ENCODE measurements around the gene VSX1.

Gene VSX1

GRCh38 chr20:25089096-25089495 is 7.2 kb upstream of the VSX1 start:
- H3K4me3 ChIP-seq (ENCODE audit: low read depth, low read length) = no peak overlapping the region
- DNase-seq (ENCODE audit: low read depth) = no peak

GRCh38 chr20:25088267-25088666 is 6.3 kb upstream of the VSX1 start:
- DNase-seq (ENCODE audit: low read depth) = no peak
- no peak overlapping the region for H3K4me3 ChIP-seq (ENCODE audit: low read depth, low read length)

GRCh38 chr20:25087186-25087929 is 5.4 kb upstream of the VSX1 start:
- no peak overlapping the region for H3K4me3 ChIP-seq (ENCODE audit: low read depth, low read length)
- no peak for DNase-seq (ENCODE audit: low read depth)

- no peak overlapping the region for H3K4me3 ChIP-seq (ENCODE audit: low read depth, low read length)
- no peak for DNase-seq (ENCODE audit: low read depth)
Measured at GRCh38 chr20:25085756-25086495, 4.0 kb upstream of the VSX1 start.

- DNase-seq (ENCODE audit: low read depth) = no peak
- no peak overlapping the region for H3K4me3 ChIP-seq (ENCODE audit: low read depth, low read length)
Measured at GRCh38 chr20:25084626-25085187, 2.8 kb upstream of the VSX1 start.

- no peak overlapping the region for H3K4me3 ChIP-seq (ENCODE audit: low read depth, low read length)
Measured at GRCh38 chr20:25083773-25084625, 2.1 kb upstream of the VSX1 start.

GRCh38 chr20:25083141-25083772 is 1.3 kb upstream of the VSX1 start:
- no peak for DNase-seq (ENCODE audit: low read depth)
- H3K4me3 ChIP-seq (ENCODE audit: low read depth, low read length) = no peak overlapping the region

More at GRCh38 chr20:25083773-25084625, 2.1 kb upstream of the VSX1 start:
- no peak for DNase-seq (ENCODE audit: low read depth)

GRCh38 chr20:25082498-25082873 is 545 bp upstream of the VSX1 start:
- no peak overlapping the region for H3K4me3 ChIP-seq (ENCODE audit: low read depth, low read length)
- no peak for DNase-seq (ENCODE audit: low read depth)

- DNase-seq (ENCODE audit: low read depth) = no peak
- no peak overlapping the region for H3K4me3 ChIP-seq (ENCODE audit: low read depth, low read length)
Measured at GRCh38 chr20:25081065-25081729, 744 bp downstream of the VSX1 start.

GRCh38 chr20:25079171-25079570 is 2.8 kb downstream of the VSX1 start:
- no peak overlapping the region for H3K4me3 ChIP-seq (ENCODE audit: low read depth, low read length)
- DNase-seq (ENCODE audit: low read depth) = no peak

- no peak for DNase-seq (ENCODE audit: low read depth)
- H3K4me3 ChIP-seq (ENCODE audit: low read depth, low read length) = no peak overlapping the region
Measured at GRCh38 chr20:25078662-25079061, 3.3 kb downstream of the VSX1 start.

- DNase-seq (ENCODE audit: low read depth) = no peak
- H3K4me3 ChIP-seq (ENCODE audit: low read depth, low read length) = peak overlapping the region; percentile 27
Measured at GRCh38 chr20:25077610-25078169, 4.3 kb downstream of the VSX1 start.

- DNase-seq (ENCODE audit: low read depth) = no peak
- H3K4me3 ChIP-seq (ENCODE audit: low read depth, low read length) = peak overlapping the region; percentile 27
Measured at GRCh38 chr20:25076731-25077609, 5.0 kb downstream of the VSX1 start.

- DNase-seq (ENCODE audit: low read depth) = no peak
- no peak overlapping the region for H3K4me3 ChIP-seq (ENCODE audit: low read depth, low read length)
Measured at GRCh38 chr20:25076201-25076600, 5.7 kb downstream of the VSX1 start.

GRCh38 chr20:25073544-25073943 is 8.4 kb downstream of the VSX1 start:
- no peak overlapping the region for H3K4me3 ChIP-seq (ENCODE audit: low read depth, low read length)
- DNase-seq (ENCODE audit: low read depth) = no peak

- DNase-seq (ENCODE audit: low read depth) = no peak
- H3K4me3 ChIP-seq (ENCODE audit: low read depth, low read length) = no peak overlapping the region
Measured at GRCh38 chr20:25072226-25072811, 9.6 kb downstream of the VSX1 start.

- DNase-seq (ENCODE audit: low read depth) = no peak
- H3K4me3 ChIP-seq (ENCODE audit: low read depth, low read length) = no peak overlapping the region
Measured at GRCh38 chr20:25071734-25072133, 10.2 kb downstream of the VSX1 start.
